Measurements from ENCODE around the gene HUS1.
"Not testable (repeated sequence)": the region's sequence is repeated elsewhere in the genome, so short reads cannot be mapped to it uniquely, and the experiment has no call there.

HUS1 gene

DNA sequence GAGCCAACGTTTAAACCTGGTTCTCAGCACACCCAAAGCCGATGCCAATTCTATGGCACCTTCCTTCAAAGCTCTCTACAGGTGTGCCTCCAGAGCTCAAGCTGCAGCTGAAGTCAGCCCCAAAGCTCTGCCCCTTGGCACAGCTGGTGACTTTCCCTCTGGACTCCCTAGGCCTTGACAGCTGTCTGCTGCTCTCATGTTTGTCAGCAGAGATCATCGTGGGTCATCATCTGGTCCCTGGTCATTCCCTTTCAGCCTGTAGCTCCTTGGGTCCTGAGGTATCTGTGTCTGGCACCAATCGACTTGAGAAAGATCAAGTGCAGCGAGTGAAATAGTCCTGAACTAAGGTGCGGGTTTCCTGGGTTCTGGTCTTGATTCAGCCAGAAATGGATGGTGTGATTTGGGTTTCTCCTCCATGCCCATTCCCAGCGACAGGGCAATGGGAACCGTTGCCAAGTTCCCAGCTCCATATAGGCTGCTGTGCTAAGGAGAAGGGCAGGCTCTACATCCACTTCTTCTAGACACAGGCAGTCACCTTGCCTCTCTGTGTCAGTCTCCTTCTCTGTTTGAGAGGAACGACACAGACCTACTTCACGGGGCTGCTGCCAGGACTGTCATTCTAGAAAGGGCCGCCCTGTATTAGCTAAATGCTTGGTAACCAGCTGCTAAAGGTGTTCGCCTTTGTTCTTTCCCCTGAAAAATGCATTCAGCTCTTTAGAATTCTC lies 34.7 kb downstream of the HUS1 start:
- no peak for DNase-seq (ENCODE audit: low read depth)

DNA sequence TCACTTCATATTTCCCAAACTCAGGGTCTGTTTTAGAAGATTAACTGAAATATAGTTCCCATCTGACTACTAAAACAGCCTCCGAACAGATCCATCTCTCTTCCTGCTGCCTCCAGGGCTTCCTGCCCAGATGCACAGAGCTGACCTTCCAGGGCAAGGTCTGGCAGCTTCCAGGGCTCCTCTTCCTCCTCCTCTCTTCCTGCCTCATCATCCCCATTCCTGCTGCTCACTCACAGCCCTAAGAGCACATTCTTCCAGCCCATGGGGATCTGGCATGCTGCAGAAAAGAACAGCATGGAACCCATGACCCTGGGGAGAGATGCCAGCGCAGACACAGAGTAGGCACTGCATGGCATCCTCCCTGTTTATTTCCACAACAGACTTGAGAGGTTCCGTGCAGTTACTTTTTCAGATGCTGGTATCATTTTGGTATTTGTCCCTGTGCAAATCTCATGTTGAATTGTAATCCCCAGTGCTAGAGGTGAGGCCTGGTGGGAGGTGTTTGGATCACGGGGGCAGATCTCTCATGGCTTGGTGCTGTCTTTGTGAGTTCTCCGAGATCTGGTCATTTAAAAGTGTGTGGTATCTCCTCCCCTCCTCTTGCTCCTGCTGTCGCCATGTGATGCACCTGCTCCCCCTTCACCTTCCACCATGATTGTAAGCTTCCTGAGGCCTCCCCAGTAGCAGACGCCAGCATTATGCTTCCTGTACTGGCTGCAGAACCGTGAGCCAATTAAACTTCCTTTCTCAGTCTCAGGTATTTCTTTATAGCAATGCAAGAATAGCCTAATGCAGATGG lies 35.5 kb downstream of the HUS1 start:
- DNase-seq (ENCODE audit: low read depth): no peak

DNA sequence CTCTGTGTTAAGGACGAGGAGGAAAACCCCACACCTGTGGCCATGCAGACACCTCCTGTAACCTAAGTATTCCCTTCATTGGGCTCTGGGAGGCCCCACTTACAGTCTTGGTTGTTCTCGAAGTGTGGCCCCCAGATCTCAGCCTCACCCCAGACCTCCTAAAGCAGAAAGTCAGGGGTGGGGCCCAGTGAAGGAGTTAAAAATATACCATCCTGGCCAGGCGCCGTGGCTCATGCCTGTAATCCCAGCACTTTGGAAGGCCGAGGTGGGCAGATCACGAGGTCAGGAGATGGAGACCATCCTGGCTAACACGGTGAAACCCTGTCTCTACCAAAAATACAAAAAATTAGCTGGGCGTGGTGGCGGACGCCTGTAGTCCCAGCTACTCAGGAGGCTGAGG lies 36.8 kb downstream of the HUS1 start:
- not testable (repeated sequence) for DNase-seq (ENCODE audit: low read depth)

DNA sequence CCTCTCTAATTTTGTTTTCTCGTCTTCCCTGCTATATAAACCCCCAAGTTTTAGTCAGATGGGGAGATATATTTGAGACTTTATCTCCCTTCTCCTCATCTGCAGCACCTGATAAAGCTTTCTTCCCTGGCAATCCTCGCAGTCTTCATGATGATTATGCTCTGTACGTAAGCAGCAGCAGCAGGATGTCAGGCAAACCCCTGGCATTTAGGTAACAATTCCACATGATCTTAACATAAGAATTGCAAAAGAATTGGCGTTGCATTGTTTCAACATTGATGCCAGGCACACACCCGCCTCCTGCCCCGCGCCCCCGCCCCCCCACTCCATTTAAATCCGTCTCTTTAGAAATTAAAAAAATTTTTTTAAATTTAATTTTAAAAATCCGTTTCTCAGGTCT lies 37.3 kb downstream of the HUS1 start:
- no peak for DNase-seq (ENCODE audit: low read depth)

DNA sequence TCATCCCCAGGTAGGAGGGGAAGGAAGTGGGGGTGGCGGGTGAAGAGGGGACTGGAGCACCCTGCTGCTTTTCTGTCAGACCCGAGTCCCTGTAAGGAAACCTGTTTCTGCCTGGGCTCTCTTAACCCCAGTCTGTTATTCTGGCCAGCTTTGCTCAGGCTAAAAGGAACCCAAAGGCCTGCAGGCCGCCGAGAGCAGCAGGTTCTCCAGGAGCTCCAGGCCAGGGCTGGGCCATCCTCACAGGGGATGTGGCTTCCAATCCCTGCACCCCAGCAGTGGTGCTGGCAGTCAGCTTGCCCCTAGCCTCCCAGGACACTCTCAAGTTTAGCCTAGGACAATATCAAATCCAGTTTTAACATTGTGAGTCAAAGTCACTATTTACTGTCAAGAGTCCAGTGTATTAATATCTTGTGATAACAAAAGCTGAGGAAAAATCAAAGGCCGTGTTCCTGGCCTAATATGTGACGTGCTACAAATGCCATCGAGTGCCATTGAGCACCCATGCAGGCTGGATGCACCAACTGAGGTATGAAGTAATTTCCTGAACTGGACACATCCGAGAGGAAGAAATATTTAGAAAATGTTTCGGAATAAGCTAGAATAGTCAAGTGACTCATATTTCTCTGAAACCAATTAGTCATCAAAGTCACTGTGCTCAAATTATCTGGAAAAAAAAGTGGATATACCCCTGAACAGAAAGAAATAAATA lies 38.1 kb downstream of the HUS1 start:
- DNase-seq (ENCODE audit: low read depth): no peak

DNA sequence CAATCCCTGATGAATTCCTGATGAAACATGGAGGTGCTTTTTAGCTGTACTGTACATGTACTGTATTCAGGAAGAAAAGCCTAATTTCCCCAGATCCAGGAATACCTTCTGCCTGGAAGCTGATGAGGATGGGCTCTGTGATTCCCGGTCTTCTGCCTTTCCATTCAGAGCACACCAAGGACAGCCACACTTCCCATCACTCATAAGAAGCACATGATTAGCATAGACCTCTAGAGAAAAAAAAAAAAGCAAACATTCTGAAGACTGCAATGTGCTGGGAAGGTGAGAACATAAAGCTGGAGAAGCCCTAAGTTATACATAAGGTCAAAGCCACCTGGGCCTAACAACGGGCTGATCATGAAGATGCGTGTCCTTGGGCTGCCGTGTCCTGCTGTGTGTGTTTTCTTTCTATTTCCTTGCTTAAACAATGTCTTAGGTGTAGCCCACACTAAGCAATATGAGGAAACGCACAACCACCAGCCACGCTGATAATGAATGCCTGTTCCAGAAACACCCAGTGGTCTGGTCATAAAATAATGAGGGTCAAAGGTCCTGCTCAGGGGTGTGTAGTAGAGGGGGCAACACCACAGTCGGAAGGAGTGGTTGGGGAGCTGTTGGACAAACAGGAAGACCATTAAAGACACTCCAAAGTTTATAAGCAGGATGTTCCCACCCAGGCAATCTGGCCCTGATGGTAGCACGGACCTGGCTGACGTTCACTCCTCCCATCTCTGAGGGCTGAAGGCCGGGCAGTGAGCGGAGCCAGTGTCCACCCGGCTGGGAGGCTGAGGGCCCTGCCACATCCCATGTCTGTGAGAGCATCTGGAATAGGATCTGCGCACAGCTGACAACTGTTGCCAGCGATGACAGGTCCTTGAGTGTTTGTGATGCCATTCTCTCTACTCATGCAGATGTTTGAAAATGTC lies 39.1 kb downstream of the HUS1 start:
- DNase-seq (ENCODE audit: low read depth): no peak

DNA sequence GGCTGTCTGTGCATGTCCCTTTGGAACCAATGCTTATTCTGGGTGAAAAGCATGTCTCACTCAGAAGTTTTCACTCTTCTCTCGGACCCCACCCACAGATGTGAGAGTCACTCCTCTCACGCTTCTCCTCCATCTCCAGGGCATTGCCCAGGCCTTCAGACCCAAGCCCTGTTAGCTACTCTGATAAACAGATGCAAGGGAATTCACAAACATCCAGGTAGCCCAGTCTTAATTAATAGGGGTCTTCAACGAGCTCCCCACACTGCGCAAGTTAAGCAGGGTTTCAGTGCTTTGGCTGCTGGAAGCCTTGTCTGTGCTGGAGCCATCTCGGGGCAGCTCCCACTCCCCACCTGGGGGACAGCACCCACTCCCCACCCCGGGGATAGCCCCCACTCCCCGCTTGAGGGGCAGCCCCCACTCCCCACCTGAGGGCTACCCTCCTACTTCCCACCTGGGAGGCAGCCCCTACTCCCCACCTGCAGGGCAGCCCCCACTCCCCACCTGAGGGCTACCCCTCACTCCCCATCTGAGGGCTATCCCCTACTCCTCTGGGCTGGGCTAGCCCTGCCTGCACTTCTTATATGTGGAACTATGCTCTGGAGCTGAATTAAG lies 39.9 kb downstream of the HUS1 start:
- DNase-seq (ENCODE audit: low read depth): no peak

DNA sequence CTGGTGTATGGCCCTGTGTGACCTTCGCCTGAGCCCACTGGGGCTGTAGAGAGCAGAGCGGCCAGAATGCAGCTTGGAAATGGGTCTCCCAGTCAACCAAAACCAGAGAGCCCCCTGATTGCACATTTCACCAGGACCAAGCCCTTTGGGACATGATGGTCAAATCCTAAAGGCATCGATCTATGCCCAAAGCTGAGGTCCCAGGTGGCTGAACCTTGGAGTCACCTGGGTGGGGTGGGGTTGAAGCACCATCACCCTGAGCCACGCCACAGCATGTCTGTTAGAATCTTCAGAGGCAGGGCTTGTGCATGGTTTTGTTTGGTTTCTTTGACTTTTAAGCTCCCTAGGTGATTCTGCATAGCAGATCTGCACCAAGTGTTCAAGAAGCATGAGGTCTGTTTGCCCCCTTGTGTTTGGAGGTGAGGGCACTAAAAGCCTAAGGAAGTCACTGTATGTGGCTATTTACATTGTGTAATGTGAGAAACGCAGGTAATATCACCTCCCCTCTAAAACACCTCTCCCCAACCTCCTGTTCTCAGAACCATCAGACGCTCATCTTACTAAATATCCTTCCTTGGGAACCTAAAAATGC lies 40.7 kb downstream of the HUS1 start:
- no peak for DNase-seq (ENCODE audit: low read depth)

DNA sequence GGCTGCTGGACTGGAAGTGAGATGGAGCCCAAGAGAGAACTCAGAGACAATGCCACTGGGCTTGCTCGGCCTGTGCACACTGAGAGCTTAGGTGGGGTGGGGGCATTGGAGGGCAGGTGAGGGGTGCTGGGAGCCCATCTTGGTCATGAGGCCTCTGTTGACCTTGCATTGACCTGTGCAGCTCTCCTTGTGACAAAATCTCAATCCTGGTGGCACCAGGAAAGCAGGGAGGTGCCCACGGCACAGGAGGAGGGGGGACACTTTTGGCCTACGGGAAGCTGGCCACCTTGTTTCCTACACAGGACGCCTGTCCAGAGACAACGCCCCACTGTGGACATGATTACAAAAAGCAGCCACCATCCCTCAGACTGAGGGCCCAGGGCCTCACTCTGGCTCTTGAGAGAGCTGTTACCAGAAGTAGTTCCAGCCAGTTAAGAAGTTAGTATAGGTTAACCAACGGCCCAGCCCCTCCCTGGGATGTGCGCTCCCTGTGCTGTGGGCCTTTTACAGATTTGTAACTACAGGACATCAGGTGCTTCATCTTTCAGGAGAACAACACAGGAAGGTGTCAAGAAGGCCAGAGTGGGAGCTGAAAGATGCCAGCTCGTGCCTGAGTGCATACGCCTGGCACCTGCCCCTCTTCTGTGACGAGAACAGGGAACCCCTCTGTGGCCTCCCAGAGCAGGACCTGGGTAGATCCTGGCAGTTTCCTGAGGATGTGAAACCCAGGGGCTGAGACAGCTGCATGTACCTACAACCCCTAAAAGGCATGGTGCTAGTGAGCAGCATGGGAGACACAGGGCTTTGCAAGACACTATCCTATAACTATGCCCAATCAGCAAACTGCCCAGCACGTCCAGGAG lies 41.5 kb downstream of the HUS1 start:
- no peak for DNase-seq (ENCODE audit: low read depth)

DNA sequence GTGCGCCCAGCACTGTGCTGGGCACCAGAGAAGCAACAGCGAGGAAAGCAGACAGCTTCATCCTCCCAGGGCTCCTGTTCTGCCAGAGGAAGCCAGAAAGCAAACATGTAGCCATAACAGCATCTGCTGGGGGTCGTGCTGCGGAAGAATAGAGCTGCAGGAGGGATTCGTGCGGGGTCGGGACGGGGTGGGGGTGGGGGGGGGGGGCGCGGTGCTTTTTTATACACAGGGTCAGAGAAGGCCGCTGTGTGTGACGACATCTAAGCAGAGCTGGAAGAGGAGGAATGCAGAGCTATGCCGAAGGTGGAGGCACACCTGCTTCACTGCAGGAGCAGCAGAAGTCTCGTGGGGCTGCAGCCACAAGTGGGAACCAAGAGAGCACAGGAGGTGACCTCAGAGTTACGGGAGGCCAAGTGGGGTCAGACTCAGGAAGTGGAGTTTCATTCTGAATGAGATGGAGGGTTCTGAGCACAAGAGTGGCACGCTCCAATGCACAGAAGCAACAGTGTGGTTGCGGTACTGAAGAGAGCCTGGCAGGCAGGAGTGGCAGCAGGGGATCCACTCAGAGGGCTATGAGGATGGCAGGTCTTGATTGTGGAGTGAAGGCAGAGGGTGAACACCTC lies 42.2 kb downstream of the HUS1 start:
- DNase-seq (ENCODE audit: low read depth): no peak

DNA sequence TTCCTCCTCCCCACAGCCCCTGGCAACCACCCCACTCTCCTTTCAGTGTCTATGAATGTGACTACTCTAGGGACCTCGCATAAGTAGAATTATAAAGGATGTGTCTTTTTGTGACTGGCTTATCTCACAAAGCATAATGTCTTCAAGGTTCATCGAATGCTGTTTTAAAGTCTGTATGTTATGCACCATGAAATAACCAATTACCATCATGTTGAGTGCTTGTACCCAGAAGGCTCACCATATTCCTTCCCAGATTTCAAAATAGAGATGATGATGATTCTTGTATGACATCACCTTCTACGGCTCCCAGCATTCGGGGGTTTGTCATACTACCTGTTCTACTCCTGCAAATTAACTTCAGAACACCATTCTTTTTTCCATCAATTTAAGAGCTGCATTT lies 43.1 kb downstream of the HUS1 start:
- no peak for DNase-seq (ENCODE audit: low read depth)

DNA sequence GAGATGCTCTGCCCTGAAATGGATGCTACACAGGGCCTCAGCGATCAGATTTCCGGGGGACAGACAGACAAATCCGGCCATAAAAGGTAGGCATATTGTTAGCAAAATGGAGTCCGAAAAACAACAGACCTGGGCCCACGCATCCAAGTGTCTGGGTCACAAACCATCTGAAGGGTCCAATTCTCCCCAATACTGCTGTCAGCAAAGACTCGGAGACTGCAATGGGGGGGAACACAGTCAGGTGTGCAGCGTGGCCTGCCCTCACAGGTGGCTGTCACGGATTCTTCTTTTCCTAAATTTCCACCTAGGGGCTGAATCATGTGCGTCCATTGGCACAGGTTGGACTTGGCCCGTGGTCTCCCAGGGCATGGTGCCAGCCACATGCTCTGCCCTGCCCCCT lies 44.1 kb downstream of the HUS1 start:
- no peak for DNase-seq (ENCODE audit: low read depth)

DNA sequence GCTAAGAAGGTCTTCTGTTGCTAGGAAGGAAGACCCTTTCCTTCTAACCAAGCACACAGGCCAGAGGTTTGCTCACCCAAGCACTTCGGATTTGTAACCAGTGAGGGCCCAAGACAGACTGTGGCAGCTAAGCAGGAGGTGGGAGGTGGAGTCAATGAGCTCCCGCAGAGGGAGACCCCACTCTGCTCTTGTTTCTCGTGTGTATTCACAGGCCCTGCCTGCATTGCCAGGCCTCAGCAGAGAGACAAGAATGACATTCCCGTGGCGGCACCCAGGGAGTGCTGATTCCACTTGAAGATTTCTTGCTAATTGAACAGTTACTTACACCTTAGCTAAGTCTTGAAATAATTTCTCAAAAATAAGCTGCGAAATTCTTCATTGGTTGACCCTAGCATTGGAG lies 44.6 kb downstream of the HUS1 start:
- DNase-seq (ENCODE audit: low read depth): no peak

DNA sequence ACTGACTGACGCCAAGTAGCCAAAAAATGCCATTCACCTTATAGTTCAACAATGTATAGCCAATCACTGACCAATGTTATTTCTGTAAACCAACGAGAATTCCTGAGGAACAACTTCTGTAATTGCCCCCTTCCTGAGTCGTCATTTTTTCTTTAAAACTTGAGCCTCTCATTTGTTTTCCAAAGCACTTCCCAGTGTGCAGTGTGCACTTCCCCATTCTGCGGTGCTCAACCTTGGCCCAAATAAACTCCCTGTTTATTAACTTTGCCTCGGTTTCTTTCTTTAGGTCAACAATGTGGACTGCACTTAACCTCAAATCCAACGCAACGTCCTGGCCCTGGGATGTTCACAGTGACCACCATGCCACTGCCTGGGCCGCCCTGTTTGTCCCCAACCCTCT lies 46.2 kb downstream of the HUS1 start:
- DNase-seq (ENCODE audit: low read depth): no peak

DNA sequence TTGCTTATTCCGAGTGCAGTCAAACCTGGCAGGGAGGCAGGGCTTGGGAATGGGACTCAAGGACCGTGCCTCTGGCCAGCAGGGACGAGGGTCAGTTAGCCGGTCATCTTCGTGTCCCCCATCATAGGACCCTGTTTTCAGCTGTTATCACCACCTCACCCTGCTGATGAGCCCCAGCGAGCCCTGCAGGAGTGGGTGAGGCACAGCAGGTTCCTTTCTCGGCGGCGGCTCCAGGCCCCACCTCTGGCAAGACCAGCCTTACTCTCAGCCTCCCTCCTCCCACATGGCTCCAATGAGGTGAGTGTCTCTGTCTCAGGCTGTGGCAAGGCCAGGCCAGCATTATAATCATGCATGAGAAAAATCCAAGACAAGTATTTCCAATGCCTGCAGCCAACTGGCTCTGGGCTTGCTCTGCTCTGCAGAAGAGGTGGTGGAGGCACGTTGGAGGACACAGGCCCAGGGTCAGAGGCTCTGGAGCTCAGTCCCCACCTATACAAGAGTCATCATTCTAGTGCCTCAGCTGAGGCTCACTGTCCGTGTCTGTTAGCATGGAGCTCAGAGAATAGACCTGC lies 46.9 kb downstream of the HUS1 start:
- DNase-seq (ENCODE audit: low read depth): no peak

DNA sequence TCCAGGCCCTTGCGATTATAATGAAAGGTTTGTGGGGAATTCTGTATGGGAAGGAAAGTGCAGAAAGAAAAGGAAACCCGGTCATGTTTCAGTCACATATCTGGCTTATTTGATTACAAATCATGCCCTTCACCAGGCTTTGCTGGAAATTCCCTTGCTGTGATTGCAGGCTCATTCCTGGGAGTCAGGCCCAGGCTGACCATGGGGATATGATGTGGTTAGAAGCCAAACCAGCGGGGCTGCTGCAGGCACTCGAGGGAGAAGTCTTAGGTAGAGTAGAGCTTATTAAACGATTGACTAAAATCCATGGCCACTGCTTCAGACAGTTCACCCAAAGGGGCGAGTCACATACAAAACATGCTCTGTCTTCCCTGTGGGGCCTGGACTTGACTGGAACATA lies 47.4 kb downstream of the HUS1 start:
- DNase-seq (ENCODE audit: low read depth): no peak

DNA sequence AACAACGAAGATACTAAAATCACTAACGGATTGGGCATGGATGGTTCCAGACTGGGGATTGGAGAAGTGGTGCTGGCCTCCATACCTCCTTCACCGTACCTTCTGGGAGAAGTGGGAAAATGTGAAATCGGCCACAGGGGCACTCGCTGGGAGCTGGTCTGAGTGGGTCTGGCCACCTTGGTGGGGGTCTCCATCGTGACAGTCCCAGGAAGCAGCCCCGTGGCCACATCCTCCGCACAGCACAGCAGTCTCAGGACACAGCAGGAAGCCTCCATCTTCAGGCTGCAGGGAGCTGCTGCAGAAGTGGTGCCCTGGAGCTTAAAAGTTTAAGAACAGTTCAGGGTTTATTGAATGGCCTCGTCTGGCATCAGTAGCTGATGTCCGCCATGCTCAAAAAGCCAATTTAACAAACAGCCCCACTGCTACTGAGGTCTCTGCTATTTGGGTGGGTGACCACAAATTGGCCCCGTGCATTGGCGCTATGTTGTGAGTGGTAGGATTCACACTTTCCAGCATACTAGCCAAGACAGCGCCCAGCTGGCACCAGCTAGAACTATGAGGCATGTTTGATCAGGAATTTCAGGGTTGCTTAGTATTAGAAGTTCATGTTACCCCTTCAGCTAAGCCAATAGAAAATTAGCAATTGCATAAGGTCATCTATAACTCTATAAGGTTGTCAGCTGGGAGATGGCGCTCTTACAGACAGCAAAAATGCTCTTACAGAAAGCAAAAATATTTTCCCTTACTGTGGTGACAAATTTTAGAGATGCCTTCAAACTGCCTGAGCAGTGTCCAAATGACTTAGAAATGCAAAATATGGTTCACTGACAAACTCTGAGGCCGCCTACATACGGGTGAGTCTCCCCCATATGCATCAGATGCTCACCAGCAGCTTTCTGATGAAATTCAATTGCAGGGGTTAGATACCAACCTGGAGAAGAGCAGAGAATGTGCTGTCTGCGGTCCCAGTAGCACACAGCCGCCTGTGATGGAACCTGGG lies 48.1 kb downstream of the HUS1 start:
- no peak for DNase-seq (ENCODE audit: low read depth)

DNA sequence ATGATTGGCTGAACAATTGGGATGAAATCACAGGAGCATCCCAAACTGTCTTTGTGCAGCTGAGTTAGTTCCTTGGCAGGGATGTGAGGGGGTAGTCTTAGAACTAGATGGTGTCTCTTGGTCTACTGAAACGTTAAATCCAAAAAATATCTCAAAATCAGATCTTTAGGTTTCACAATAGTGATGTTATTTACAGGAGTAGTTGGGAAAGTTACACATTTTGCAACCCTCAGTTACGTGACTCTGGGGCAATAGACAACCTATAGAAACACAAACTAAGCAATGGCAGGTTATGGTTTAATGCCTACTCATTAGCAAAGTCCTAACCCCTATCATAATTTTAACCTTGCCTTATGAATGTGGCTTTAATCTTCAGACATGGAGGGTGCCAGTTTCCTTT lies 55.1 kb downstream of the HUS1 start:
- DNase-seq (ENCODE audit: low read depth): no peak
